PC-3 (cell line): Measurements from ENCODE around the gene TMEM39A. TPM values are rescaled to one million over a fixed set of nuclear protein-coding genes. Genes with fewer than 3 reads are reported as not detected.

Experiments
- ATAC-seq: fragments of 200-7000 bp; cut with Tn5 transposase; 2 replicates; pipeline ENCODE4 v1.9.1; 2020; ENCODE audit warnings: mild to moderate bottlenecking, moderate library complexity
- BruUV-seq: library from RNA; stranded (reverse); fragments of 400-500 nt; replicated peaks from 2 replicates; lab custom pipeline; 2021; lab: Mats Ljungman, UMichigan
- CTCF ChIA-PET: fragments of 300-600 bp; sonication (Branson Sonifier 250); formaldehyde crosslinking; loops from one replicate; lab custom pipeline; 2022; ENCODE audit warnings: antibody characterized with exemption; lab: Charles Lee
- POLR2A ChIA-PET: fragments of 300-600 bp; sonication (Branson Sonifier 250); formaldehyde crosslinking; loops from one replicate; lab custom pipeline; 2022; ENCODE audit warnings: antibody characterized with exemption; ENCODE audit not compliant: unreplicated experiment; lab: Charles Lee
- DNase-seq: peaks from one replicate; pipeline ENCODE4 v3.0.0-alpha.2; 2015
- H2AFZ ChIP-seq: fragments of 300-600 bp; sonication (generic); 2 replicates; pipeline ENCODE4 v1.6.0; 2016; ENCODE audit warnings: antibody characterized with exemption, low read length
- H3F3A ChIP-seq: fragments of 300-600 bp; sonication (generic); one replicate; pipeline ENCODE4 v1.6.0; 2017; ENCODE audit warnings: antibody characterized with exemption, low read length, control low read depth, mild to moderate bottlenecking; ENCODE audit not compliant: unreplicated experiment
- H3K27ac ChIP-seq: fragments of 300-600 bp; sonication (generic); 2 replicates; pipeline ENCODE4 v1.5.1; 2016; ENCODE audit warnings: mild to moderate bottlenecking, low read length
- H3K27me3 ChIP-seq: fragments of 300-600 bp; sonication (generic); 2 replicates; pipeline ENCODE4 v1.6.1; 2016; ENCODE audit warnings: low read length, mixed read lengths
- H3K36me3 ChIP-seq: fragments of 300-600 bp; sonication (generic); 2 replicates; pipeline ENCODE4 v1.6.1; 2016; ENCODE audit warnings: low read depth, mixed run types, low read length, mixed read lengths
- H3K4me1 ChIP-seq: fragments of 300-600 bp; sonication (generic); 2 replicates; pipeline ENCODE4 v1.5.1; 2016; ENCODE audit warnings: low read length; ENCODE audit not compliant: insufficient read depth
- H3K4me2 ChIP-seq: fragments of 300-600 bp; sonication (generic); 2 replicates; pipeline ENCODE4 v1.6.0; 2016; ENCODE audit warnings: low read length
- H3K4me3 ChIP-seq: fragments of 300-600 bp; sonication (generic); 2 replicates; pipeline ENCODE4 v1.5.1; 2016; ENCODE audit warnings: mild to moderate bottlenecking, low read length, mixed read lengths
- H3K79me2 ChIP-seq: fragments of 300-600 bp; sonication (generic); 2 replicates; pipeline ENCODE4 v1.6.1; 2017; ENCODE audit warnings: low read length, mixed read lengths
- H3K9ac ChIP-seq: fragments of 300-600 bp; sonication (generic); 2 replicates; pipeline ENCODE4 v1.6.0; 2016; ENCODE audit warnings: mild to moderate bottlenecking, low read length
- H3K9me2 ChIP-seq: fragments of 300-600 bp; sonication (generic); replicated peaks from 2 replicates; pipeline ENCODE4 v1.6.1; 2016; ENCODE audit warnings: mixed run types, low read length, mixed read lengths
- H3K9me3 ChIP-seq: fragments of 300-600 bp; sonication (generic); 2 replicates; pipeline ENCODE4 v1.6.1; 2016; ENCODE audit warnings: low read length, mixed read lengths
- H4K20me1 ChIP-seq: fragments of 300-600 bp; sonication (generic); 2 replicates; pipeline ENCODE4 v1.6.1; 2016; ENCODE audit warnings: low read length, mixed read lengths
- CTCF ChIP-seq: fragments of 300-600 bp; sonication (generic); conservative IDR thresholded peaks from 2 replicates; pipeline ENCODE4 v1.5.1; 2017; ENCODE audit warnings: antibody characterized with exemption, low read depth, mild to moderate bottlenecking, low read length
- EZH2 ChIP-seq: fragments of 300-600 bp; sonication (generic); IDR thresholded peaks from one replicate; pipeline ENCODE4 v1.6.1; 2017; ENCODE audit warnings: antibody characterized with exemption, mild to moderate bottlenecking, low read length; ENCODE audit not compliant: unreplicated experiment
- EZH2phosphoT487 ChIP-seq: fragments of 300-600 bp; sonication (generic); IDR thresholded peaks from 2 replicates; pipeline ENCODE4 v1.6.1; 2018; ENCODE audit warnings: mild to moderate bottlenecking, antibody characterized with exemption, low read length, borderline replicate concordance
- intact Hi-C: fragments of 100-400 bp; cut with micrococcal nuclease; formaldehyde crosslinking; loops from 2 replicates; pipeline ENCODE4 v1.9.0; 2023
- total RNA-seq: library from RNA; depleted of rRNA; stranded (reverse); fragments of >200 nt; gene quantifications from 2 replicates; pipeline ENCODE4 v1.2.3, GENCODE V29; 2014

TMEM39A gene
- total RNA-seq, 1 experiment from 2014 or later: 56.5 TPM

- Histone ChIP-seq H3K9ac (peak within 1 kb of the TSS; percentile 96), H3K27ac (peak within 1 kb of the TSS; percentile 74), H3K9me2 (no peaks in the 10 kb centered on the region), H3K4me2 (peak within 1 kb of the TSS; percentile 87), H3K9me3 (no peaks in the 10 kb centered on the region), H3K27me3 (no peaks in the 10 kb centered on the region), H3K79me2 (peaks cover 46% of the 10 kb centered on the region), H4K20me1 (no peaks in the 10 kb centered on the region), H3K4me1 (peaks cover 29% of the 10 kb centered on the region), H3K36me3 (no peaks in the 10 kb centered on the region; the same call in 1 of the 2 replicates), H3F3A (no peaks in the 10 kb centered on the region), H3K4me3 (peak within 1 kb of the TSS; percentile 97), H2AFZ (peak within 1 kb of the TSS; percentile 94)
- DNase-seq (peak; percentile 99), ATAC-seq (peak; percentile 95)
- intact Hi-C loops: loop anchor here (1.0 kb wide), 3 partner anchors 29 to 179 kb away; partner anchors contain the start of genes COX17 and TMEM39A
- TF ChIP-seq CTCF: no peak
- TF ChIP-seq EZH2: no peak
- no peak for TF ChIP-seq EZH2phosphoT487
- ChIA-PET CTCF (no interaction called here), POLR2A (interaction anchor here (0.5 to 1.0 kb wide), 6 partner anchors 35 to 597 kb away, joined by 3 to 7 read pairs (median 4); partner anchors contain the start of gene TMEM39A)
- TSS peak; percentile 77 for BruUV-seq
Measured at GRCh38 chr3:119498186-119499011, 35.0 kb upstream of the TMEM39A start, which contains the start of gene TIMMDC1. Gene TIMMDC1 (plus strand): TSS chr3:119498547. CDS start chr3:119498734, 187 bp downstream.

- intact Hi-C loops: loop anchor here (1.0 kb wide), 3 partner anchors 29 to 179 kb away; partner anchors contain the start of genes COX17 and TMEM39A
- POLR2A ChIA-PET: interaction anchor here (0.5 to 1.0 kb wide), 3 partner anchors 34 to 165 kb away, joined by 3 to 7 read pairs (median 3); partner anchors contain the start of gene TMEM39A
- BruUV-seq: TSS peak; percentile 91
Measured at GRCh38 chr3:119497820-119498185, 34.4 kb upstream of the TMEM39A start.

More at GRCh38 chr3:119497820-119498185, 34.4 kb upstream of the TMEM39A start:
- Histone ChIP-seq H3K9me3 (no peaks in the 10 kb centered on the region), H3K27me3 (no peaks in the 10 kb centered on the region), H3K4me2 (peak overlapping the region; percentile 87), H3K4me3 (peak overlapping the region; percentile 97), H4K20me1 (no peaks in the 10 kb centered on the region), H3K9ac (peak overlapping the region; percentile 96), H3K79me2 (peaks cover 43% of the 10 kb centered on the region), H3K9me2 (no peaks in the 10 kb centered on the region), H3F3A (no peaks in the 10 kb centered on the region), H3K27ac (peak overlapping the region; percentile 74), H2AFZ (peak overlapping the region; percentile 83), H3K4me1 (peaks cover 29% of the 10 kb centered on the region), H3K36me3 (no peaks in the 10 kb centered on the region)
- TF ChIP-seq CTCF: no peak
- TF ChIP-seq EZH2: no peak
- no peak for TF ChIP-seq EZH2phosphoT487
- CTCF ChIA-PET: no interaction called here
- ATAC-seq: peak; percentile 8
- peak; percentile 38 for DNase-seq
